Measurements from ENCODE around the gene YEATS2.

- TF ChIP-seq, protein P1, sequence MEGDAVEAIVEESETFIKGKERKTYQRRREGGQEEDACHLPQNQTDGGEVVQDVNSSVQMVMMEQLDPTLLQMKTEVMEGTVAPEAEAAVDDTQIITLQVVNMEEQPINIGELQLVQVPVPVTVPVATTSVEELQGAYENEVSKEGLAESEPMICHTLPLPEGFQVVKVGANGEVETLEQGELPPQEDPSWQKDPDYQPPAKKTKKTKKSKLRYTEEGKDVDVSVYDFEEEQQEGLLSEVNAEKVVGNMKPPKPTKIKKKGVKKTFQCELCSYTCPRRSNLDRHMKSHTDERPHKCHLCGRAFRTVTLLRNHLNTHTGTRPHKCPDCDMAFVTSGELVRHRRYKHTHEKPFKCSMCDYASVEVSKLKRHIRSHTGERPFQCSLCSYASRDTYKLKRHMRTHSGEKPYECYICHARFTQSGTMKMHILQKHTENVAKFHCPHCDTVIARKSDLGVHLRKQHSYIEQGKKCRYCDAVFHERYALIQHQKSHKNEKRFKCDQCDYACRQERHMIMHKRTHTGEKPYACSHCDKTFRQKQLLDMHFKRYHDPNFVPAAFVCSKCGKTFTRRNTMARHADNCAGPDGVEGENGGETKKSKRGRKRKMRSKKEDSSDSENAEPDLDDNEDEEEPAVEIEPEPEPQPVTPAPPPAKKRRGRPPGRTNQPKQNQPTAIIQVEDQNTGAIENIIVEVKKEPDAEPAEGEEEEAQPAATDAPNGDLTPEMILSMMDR (optimal IDR thresholded peaks at IDR 0.05 in 1 of 3, IDR thresholded peaks at IDR 0.05 in 1 of 3, conservative IDR thresholded peaks at IDR 0.05 in 1 of 3; ENCODE audit: extremely low read depth in 1 of 3, insufficient read depth in 2 of 3, low read length in 3 of 3), result no peak
- no peak for TF ChIP-seq EZH2 (IDR thresholded peaks at IDR 0.05; ENCODE audit: low read length)
Measured at GRCh38 chr3:183731611-183732010, 34.0 kb downstream of the YEATS2 start.
